ENCODE measurements around the gene SH3RF2. TPM values are rescaled to one million over a fixed set of nuclear protein-coding genes. Genes with fewer than 3 reads are reported as not detected.

The SH3RF2 gene
- total RNA-seq, 1 donor from 2014 or later, result 11.5 TPM

GRCh38 chr5:146032911-146033310, 96.5 kb downstream of the SH3RF2 start:
- Histone ChIP-seq H3K4me1 (no peaks in the 10 kb centered on the region), H3K27me3 (ENCODE audit: low read depth) (no peaks in the 10 kb centered on the region), H3K9me3 (no peaks in the 10 kb centered on the region), H3K36me3 (no peaks in the 10 kb centered on the region), H3K4me3 (no peak overlapping the region), H3K27ac (no peak overlapping the region)
- DNase-seq (no peak), ATAC-seq (no peak)
- no peak for TF ChIP-seq CTCF (IDR thresholded peaks at IDR 0.05)
- intact Hi-C loops (cut with DNase I), result no loop called here

DNA sequence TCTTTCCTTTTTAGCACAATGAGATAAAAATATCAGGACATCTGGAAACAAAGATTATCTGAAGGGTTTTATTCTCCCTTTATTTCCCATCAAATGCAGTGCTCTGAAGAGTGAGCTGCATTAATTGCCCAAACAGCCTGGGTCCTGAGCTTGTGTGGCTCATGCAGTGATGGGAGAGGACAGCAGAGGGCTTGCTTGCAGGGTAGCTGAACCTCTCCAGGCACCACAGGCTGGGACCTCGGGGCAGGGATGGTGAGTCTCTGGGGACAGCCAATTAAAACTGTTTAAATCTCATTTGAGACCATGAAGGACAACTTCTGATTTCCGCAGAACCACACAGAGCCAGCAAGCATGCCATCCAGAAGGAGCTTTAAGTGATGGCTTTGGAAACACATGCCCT, 97.7 kb downstream of the SH3RF2 start:
- DNase-seq (no peak), ATAC-seq (no peak)
- H3K27ac ChIP-seq, result no peak overlapping the region
- H3K36me3 ChIP-seq, result no peaks in the 10 kb centered on the region
- H3K27me3 ChIP-seq (ENCODE audit: low read depth), result no peaks in the 10 kb centered on the region
- intact Hi-C loops (cut with DNase I), result no loop called here
- H3K4me3 ChIP-seq, result no peak overlapping the region
- no peaks in the 10 kb centered on the region for H3K9me3 ChIP-seq
- no peak for TF ChIP-seq CTCF (IDR thresholded peaks at IDR 0.05)
- H3K4me1 ChIP-seq, result no peaks in the 10 kb centered on the region

GRCh38 chr5:146034605-146035004, 98.2 kb downstream of the SH3RF2 start:
- Histone ChIP-seq H3K27ac (no peak overlapping the region), H3K4me3 (no peak overlapping the region), H3K27me3 (ENCODE audit: low read depth) (no peaks in the 10 kb centered on the region), H3K9me3 (no peaks in the 10 kb centered on the region), H3K4me1 (no peaks in the 10 kb centered on the region), H3K36me3 (no peaks in the 10 kb centered on the region)
- intact Hi-C loops (cut with DNase I), result no loop called here
- no peak for TF ChIP-seq CTCF (IDR thresholded peaks at IDR 0.05)
- ATAC-seq (no peak), DNase-seq (no peak)

DNA sequence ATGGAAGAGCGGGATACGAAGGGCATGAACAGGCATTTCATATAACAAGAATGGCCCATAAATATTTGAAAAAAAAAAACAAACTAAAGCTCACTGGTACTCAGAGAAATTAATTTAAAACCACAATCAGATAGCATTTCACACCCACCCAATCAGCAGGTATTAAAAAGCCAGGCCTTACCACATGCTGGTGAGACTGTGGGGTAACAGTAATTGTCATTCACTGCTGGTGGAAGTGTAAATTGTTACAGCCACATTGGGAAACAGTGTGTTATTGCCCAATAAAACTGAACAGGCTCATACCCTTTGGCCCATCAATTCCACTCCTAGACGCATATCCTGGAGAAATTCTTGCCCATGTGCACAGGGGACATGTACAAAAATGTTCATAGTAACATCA, 103.0 kb downstream of the SH3RF2 start:
- peak in 1 of 2 donors; percentile 33 for ATAC-seq
- TF ChIP-seq CTCF (IDR thresholded peaks at IDR 0.05), result no peak
- no peaks in the 10 kb centered on the region for H3K4me1 ChIP-seq
- no peaks in the 10 kb centered on the region for H3K36me3 ChIP-seq
- no peak for DNase-seq
- intact Hi-C loops (cut with DNase I), result no loop called here
- H3K9me3 ChIP-seq, result no peaks in the 10 kb centered on the region
- no peak overlapping the region for H3K4me3 ChIP-seq
- no peak overlapping the region for H3K27ac ChIP-seq
- H3K27me3 ChIP-seq (ENCODE audit: low read depth), result no peaks in the 10 kb centered on the region

- no peak for TF ChIP-seq CTCF (IDR thresholded peaks at IDR 0.05)
- no peak overlapping the region for H3K27ac ChIP-seq
- H3K36me3 ChIP-seq, result no peaks in the 10 kb centered on the region
- H3K4me3 ChIP-seq, result no peak overlapping the region
- no peaks in the 10 kb centered on the region for H3K4me1 ChIP-seq
- DNase-seq (no peak), ATAC-seq (no peak)
- no peaks in the 10 kb centered on the region for H3K9me3 ChIP-seq
- intact Hi-C loops (cut with DNase I), result no loop called here
- no peaks in the 10 kb centered on the region for H3K27me3 ChIP-seq (ENCODE audit: low read depth)
Measured at GRCh38 chr5:146040527-146040926, 104.1 kb downstream of the SH3RF2 start.

Data from lower lobe of right lung (tissue), 2 donors.